B cell (primary cell): ENCODE measurements around the gene RANBP10. TPM values are rescaled to one million over a fixed set of nuclear protein-coding genes. Genes with fewer than 3 reads are reported as not detected.
A peak's percentile ranks its signal among the peaks of the same experiment; 100 is the strongest.

Experiments used
- ATAC-seq: fragments of 200-7000 bp; cut with Tn5 transposase; one replicate; pipeline ENCODE4 v1.10.0; 2021; ENCODE audit warnings: low read depth, mild to moderate bottlenecking, moderate number of reproducible peaks, moderate library complexity
- CTCF ChIA-PET: fragments of 350-600 bp; sonication (Branson Sonifier 250); formaldehyde crosslinking; loops from one replicate; lab custom pipeline; 2021; ENCODE audit warnings: antibody characterized with exemption, inconsistent platforms; lab: Charles Lee
- POLR2A ChIA-PET: fragments of 350-600 bp; sonication (Branson Sonifier 250); formaldehyde crosslinking; loops from one replicate; lab custom pipeline; 2021; ENCODE audit warnings: antibody characterized with exemption; lab: Charles Lee
- DNase-seq: peaks from one replicate; pipeline ENCODE4 v3.0.0; 2013
- H2AFZ ChIP-seq: 2 replicates; pipeline ENCODE4 v1.6.1; 2012; ENCODE audit warnings: mild to moderate bottlenecking, low read depth, low read length; ENCODE audit not compliant: insufficient read depth, poor library complexity, severe bottlenecking
- H3K27ac ChIP-seq, 2 donors: 1 replicate in 1 of 2; 2 replicates in 1 of 2; pipeline ENCODE4 v1.5.1; 2012 to 2013; ENCODE audit warnings: low read length in 2 of 2, mild to moderate bottlenecking in 2 of 2, moderate library complexity in 1 of 2
- H3K27me3 ChIP-seq, 4 experiments: fragments of 200-600 bp in 1 of 4; sonication (generic) in 1 of 4; replicated peaks in 1 of 4; 1 replicate in 2 of 4; 2 replicates in 2 of 4; pipeline versions ENCODE4 v1.6.1 to v1.7.0; 2013 to 2016; ENCODE audit warnings: low read length in 3 of 4, mild to moderate bottlenecking in 2 of 4, mixed read lengths in 1 of 4, moderate library complexity in 1 of 4; ENCODE audit not compliant: insufficient read depth in 4 of 4, control insufficient read depth in 3 of 4; ENCODE audit errors: control extremely low read depth in 1 of 4
- H3K36me3 ChIP-seq, 2 experiments: replicated peaks in 1 of 2; 1 replicate in 1 of 2; 2 replicates in 1 of 2; pipeline versions ENCODE4 v1.6.1 to v1.7.1; 2013; ENCODE audit warnings: low read length in 1 of 2; ENCODE audit not compliant: insufficient read depth in 2 of 2, control insufficient read depth in 1 of 2; ENCODE audit errors: control extremely low read depth in 1 of 2, extremely low read depth in 1 of 2
- H3K4me1 ChIP-seq, 2 donors: fragments of 200-600 bp in 1 of 2; sonication (generic) in 1 of 2; 1 replicate in 1 of 2; 2 replicates in 1 of 2; pipeline versions ENCODE4 v1.5.1 to v1.6.1; 2013 to 2017; ENCODE audit warnings: low read length in 2 of 2; ENCODE audit not compliant: control insufficient read depth in 2 of 2, insufficient read depth in 2 of 2
- H3K4me2 ChIP-seq: replicated peaks from 2 replicates; pipeline ENCODE3; 2012; ENCODE audit warnings: mild to moderate bottlenecking, low read depth, low read length; ENCODE audit not compliant: poor library complexity, severe bottlenecking
- H3K4me3 ChIP-seq, 5 experiments: fragments of 200-600 bp in 1 of 5; sonication (generic) in 1 of 5; 1 replicate in 3 of 5; 2 replicates in 2 of 5; pipeline versions ENCODE4 v1.5.1 to v1.7.0; 2011 to 2016; ENCODE audit warnings: low read length in 4 of 5, mild to moderate bottlenecking in 4 of 5, low read depth in 2 of 5, control low read depth in 1 of 5, moderate library complexity in 1 of 5; ENCODE audit not compliant: insufficient read depth in 1 of 5; ENCODE audit errors: control extremely low read depth in 1 of 5, extremely low read depth in 1 of 5
- H3K79me2 ChIP-seq: fragments of 200-600 bp; sonication (generic); one replicate; pipeline ENCODE4 v1.6.0; 2016; ENCODE audit warnings: low read length; ENCODE audit not compliant: control insufficient read depth, insufficient read depth
- H3K9ac ChIP-seq: fragments of 200-600 bp; sonication (generic); 2 replicates; pipeline ENCODE4 v1.6.1; 2017; ENCODE audit warnings: mild to moderate bottlenecking, low read length, moderate library complexity
- H3K9me3 ChIP-seq, 3 donors: one replicate each; pipeline versions ENCODE4 v1.6.1 to v1.7.1; 2013; ENCODE audit warnings: low read length in 2 of 3; ENCODE audit not compliant: control insufficient read depth in 2 of 3, insufficient read depth in 1 of 3; ENCODE audit errors: control extremely low read depth in 1 of 3
- H4K20me1 ChIP-seq: 2 replicates; pipeline ENCODE4 v1.6.0; 2012; ENCODE audit warnings: mild to moderate bottlenecking, low read length; ENCODE audit not compliant: insufficient read depth, control insufficient read depth, poor library complexity, severe bottlenecking
- H3K27ac Mint-ChIP-seq: one replicate; pipeline ENCODE4 v1.8.0; 2021; ENCODE audit warnings: mixed read lengths
- H3K27me3 Mint-ChIP-seq: one replicate; pipeline ENCODE4 v1.8.0; 2021; ENCODE audit warnings: mixed read lengths
- H3K4me1 Mint-ChIP-seq: one replicate; pipeline ENCODE4 v1.8.0; 2021; ENCODE audit warnings: mixed read lengths
- H3K4me3 Mint-ChIP-seq: one replicate; pipeline ENCODE4 v1.8.0; 2021; ENCODE audit warnings: mixed read lengths
- H3K9me3 Mint-ChIP-seq: one replicate; pipeline ENCODE4 v1.8.0; 2022; ENCODE audit warnings: mixed read lengths; ENCODE audit not compliant: insufficient read depth
- CTCF ChIP-seq: fragments of 200-600 bp; IDR thresholded peaks from one replicate; pipeline ENCODE4 v1.8.0; 2022; ENCODE audit warnings: antibody characterized with exemption, mild to moderate bottlenecking
- EZH2 ChIP-seq: IDR thresholded peaks from 2 replicates; pipeline ENCODE4 v1.6.1; 2012; ENCODE audit warnings: borderline replicate concordance, low read depth, mild to moderate bottlenecking, moderate library complexity, low read length; ENCODE audit not compliant: insufficient read depth, poor library complexity, severe bottlenecking
- WGBS: methylation state at CpG from one replicate; pipeline ENCODE4 v1.1.5; 2013; ENCODE audit warnings: missing lambda C conversion rate; ENCODE audit not compliant: insufficient coverage; 5-methylcytosine and 5-hydroxymethylcytosine counted together
- intact Hi-C: fragments of 100-400 bp; cut with micrococcal nuclease; formaldehyde crosslinking; loops from one replicate; pipeline ENCODE4 v1.10.0; 2022
- polyA plus RNA-seq: library from polyadenylated mRNA; depleted of rRNA; stranded (reverse); fragments of >200 nt; gene quantifications from 2 replicates; pipeline ENCODE4 v1.2.3, GENCODE V29; 2012
- total RNA-seq, 2 donors: library from RNA; stranded (reverse); fragments of 120-200 nt in 1 of 2; gene quantifications; 1 replicate in 1 of 2; 2 replicates in 1 of 2; pipeline versions ENCODE4 v1.2.3 to v1.2.4, GENCODE V29; 2013 to 2022

The RANBP10 gene
- total and polyA plus RNA-seq, 2 donors (not counting 1 experiment from before 2014, with no cell fraction given): 29.0 to 32.2 TPM

GRCh38 chr16:67833030-67833414, 26.7 kb upstream of the RANBP10 start:
- ATAC-seq (no peak), DNase-seq (peak; percentile 29)
- Mint-ChIP-seq H3K27me3 (no peaks in the 10 kb centered on the region), H3K27ac (no peak overlapping the region), H3K9me3 (no peaks in the 10 kb centered on the region), H3K4me3 (peak overlapping the region; percentile 89), H3K4me1 (peaks cover 16% of the 10 kb centered on the region)
- Histone ChIP-seq H3K9me3 (no peaks in the 10 kb centered on the region), H3K79me2 (peaks cover 16% of the 10 kb centered on the region), H3K4me3 (peak overlapping the region; percentile 47 to 76 (median 75)), H4K20me1 (no peaks in the 10 kb centered on the region), H3K27ac (peak overlapping the region in 1 of 2 donors; percentile 64), H3K9ac (peak overlapping the region; percentile 83), H2AFZ (peak overlapping the region; percentile 90), H3K4me1 (peaks cover 12 to 16% of the 10 kb centered on the region in 2 donors), H3K4me2 (peak overlapping the region; percentile 91), H3K27me3 (no peaks in the 10 kb centered on the region), H3K36me3 (peaks cover 0 to 28% of the 10 kb centered on the region in 2 experiments)
- intact Hi-C loops: loop anchor here (1.0 to 5.0 kb wide), 6 partner anchors 9 to 404 kb away; partner anchors contain the start of genes EDC4, ESRP2, NUTF2 and RANBP10
- 3% methylated on average over 3 of the region's 3 CpGs for WGBS
- ChIA-PET POLR2A (interaction anchor here (0.6 to 1.0 kb wide), 5 partner anchors 10 to 391 kb away, joined by 3 to 8 read pairs (median 3); no protein-coding TSS in a partner anchor), CTCF (interaction anchor here (1.3 to 4.1 kb wide), 4 partner anchors 12 to 208 kb away, joined by 3 to 28 read pairs (median 8); no protein-coding TSS in a partner anchor)
- TF ChIP-seq CTCF: no peak
- no peak for TF ChIP-seq EZH2

GRCh38 chr16:67828651-67829050, 22.3 kb upstream of the RANBP10 start:
- ATAC-seq (no peak), DNase-seq (no peak)
- POLR2A ChIA-PET: no interaction called here
- whole genome bisulfite sequencing: 97% methylated on average over 4 of the region's 4 CpGs
- H3K4me2 ChIP-seq: no peak overlapping the region
- H2AFZ ChIP-seq: no peak overlapping the region
- no peaks in the 10 kb centered on the region for H3K9me3 ChIP-seq
- CTCF ChIA-PET: interaction anchor here (0.6 to 4.6 kb wide), 2 partner anchors 9 to 12 kb away, joined by 3 to 23 read pairs; no protein-coding TSS in a partner anchor
- peaks cover 6 to 9% of the 10 kb centered on the region in 2 donors for H3K4me1 ChIP-seq
- no peaks in the 10 kb centered on the region for H4K20me1 ChIP-seq
- H3K36me3 ChIP-seq: peaks cover 0 to 31% of the 10 kb centered on the region in 2 experiments
- intact Hi-C loops: no loop called here
- Mint-ChIP-seq H3K9me3 (no peaks in the 10 kb centered on the region), H3K4me1 (peaks cover 11% of the 10 kb centered on the region), H3K27ac (no peak overlapping the region), H3K27me3 (no peaks in the 10 kb centered on the region), H3K4me3 (no peak overlapping the region)
- no peak overlapping the region for H3K27ac ChIP-seq
- no peak overlapping the region for H3K9ac ChIP-seq
- no peak overlapping the region for H3K4me3 ChIP-seq
- H3K79me2 ChIP-seq: peaks cover 10% of the 10 kb centered on the region
- H3K27me3 ChIP-seq: no peaks in the 10 kb centered on the region
- no peak for TF ChIP-seq EZH2
- no peak for TF ChIP-seq CTCF
